Tibial artery (tissue), 4 donors: Measurements from ENCODE around the gene TPSAB1.

Experiments
- DNase-seq, 2 donors: peaks; one replicate each; pipeline ENCODE4 v3.0.0-alpha.2; 2019
- H3K27ac ChIP-seq, 2 donors: fragments of 200-600 bp; sonication (generic) in 1 of 2; 1 replicate in 1 of 2; 2 replicates in 1 of 2; pipeline ENCODE4 v1.5.1; 2018 to 2019; ENCODE audit warnings: mild to moderate bottlenecking in 1 of 2
- H3K27me3 ChIP-seq, 2 donors: fragments of 200-600 bp; sonication (generic) in 1 of 2; one replicate each; pipeline versions ENCODE4 v1.5.1 to v1.6.0; 2016 to 2019
- H3K36me3 ChIP-seq, 3 donors: fragments of 200-600 bp; sonication (generic) in 2 of 3; one replicate each; pipeline ENCODE4 v1.5.1; 2016 to 2019; ENCODE audit warnings: mild to moderate bottlenecking in 2 of 3
- H3K4me1 ChIP-seq, 4 donors: fragments of 200-600 bp; sonication (generic) in 2 of 4; 1 replicate in 3 of 4; 2 replicates in 1 of 4; pipeline ENCODE4 v1.5.1; 2016 to 2019
- H3K4me3 ChIP-seq, 2 donors: fragments of 200-600 bp; sonication (generic) in 1 of 2; 1 replicate in 1 of 2; 2 replicates in 1 of 2; pipeline ENCODE4 v1.5.1; 2018 to 2019; ENCODE audit warnings: mild to moderate bottlenecking in 2 of 2
- H3K9me3 ChIP-seq, 3 donors: fragments of 200-600 bp; sonication (generic) in 1 of 3; one replicate each; pipeline ENCODE4 v1.5.1; 2016 to 2019
- intact Hi-C: fragments of 100-400 bp; cut with DNase I; formaldehyde crosslinking; loops from one replicate; pipeline ENCODE4 v1.15.0; 2023; ENCODE audit warnings: low total_unique reads
- TF ChIP-seq, protein P1 (sequence below), 2 experiments: fragments of 200-600 bp in 1 of 2; fragments of 450-650 bp in 1 of 2; IDR thresholded peaks; one replicate each; pipeline ENCODE4 v1.5.1; 2017 to 2019; ENCODE audit warnings: antibody characterized with exemption in 2 of 2, mild to moderate bottlenecking in 1 of 2, moderate library complexity in 1 of 2

The TPSAB1 gene

DNA sequence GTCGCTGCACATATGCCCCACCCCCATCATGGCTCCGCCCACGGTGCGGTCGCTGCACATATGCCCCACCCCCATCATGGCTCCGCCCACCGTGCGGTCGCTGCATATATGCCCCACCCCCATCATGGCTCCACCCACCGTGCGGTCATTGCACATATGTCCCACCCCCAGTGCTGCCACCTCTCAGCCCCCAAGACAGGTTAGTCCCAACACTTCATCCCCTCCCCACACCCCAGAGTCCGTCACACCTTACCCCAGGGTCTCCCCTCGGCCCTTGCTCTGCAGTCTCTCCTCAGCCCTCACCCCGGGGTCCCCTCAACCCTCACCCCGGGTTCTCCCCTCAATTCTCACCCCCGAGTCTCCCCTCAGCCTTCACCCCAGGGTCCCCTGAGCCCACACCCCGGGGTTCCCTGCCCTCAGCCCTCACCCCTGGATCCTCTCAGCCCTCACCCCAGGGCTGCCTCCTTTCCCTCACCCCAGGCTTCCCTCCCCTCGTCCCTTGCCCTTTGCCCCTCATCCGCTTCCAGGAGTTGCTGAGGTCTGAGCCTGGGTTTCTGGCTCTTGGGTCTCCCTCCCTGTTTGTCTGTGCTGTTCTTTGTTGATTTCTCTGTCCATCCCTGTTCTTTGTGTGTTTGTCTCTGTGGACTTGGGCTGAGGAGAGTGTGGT, 41.0 kb upstream of the TPSAB1 start:
- peaks cover 27 to 55% (median 48%) of the 10 kb centered on the region in 3 donors for H3K36me3 ChIP-seq
- TF ChIP-seq, protein P1, sequence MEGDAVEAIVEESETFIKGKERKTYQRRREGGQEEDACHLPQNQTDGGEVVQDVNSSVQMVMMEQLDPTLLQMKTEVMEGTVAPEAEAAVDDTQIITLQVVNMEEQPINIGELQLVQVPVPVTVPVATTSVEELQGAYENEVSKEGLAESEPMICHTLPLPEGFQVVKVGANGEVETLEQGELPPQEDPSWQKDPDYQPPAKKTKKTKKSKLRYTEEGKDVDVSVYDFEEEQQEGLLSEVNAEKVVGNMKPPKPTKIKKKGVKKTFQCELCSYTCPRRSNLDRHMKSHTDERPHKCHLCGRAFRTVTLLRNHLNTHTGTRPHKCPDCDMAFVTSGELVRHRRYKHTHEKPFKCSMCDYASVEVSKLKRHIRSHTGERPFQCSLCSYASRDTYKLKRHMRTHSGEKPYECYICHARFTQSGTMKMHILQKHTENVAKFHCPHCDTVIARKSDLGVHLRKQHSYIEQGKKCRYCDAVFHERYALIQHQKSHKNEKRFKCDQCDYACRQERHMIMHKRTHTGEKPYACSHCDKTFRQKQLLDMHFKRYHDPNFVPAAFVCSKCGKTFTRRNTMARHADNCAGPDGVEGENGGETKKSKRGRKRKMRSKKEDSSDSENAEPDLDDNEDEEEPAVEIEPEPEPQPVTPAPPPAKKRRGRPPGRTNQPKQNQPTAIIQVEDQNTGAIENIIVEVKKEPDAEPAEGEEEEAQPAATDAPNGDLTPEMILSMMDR (IDR thresholded peaks at IDR 0.05): no peak
- intact Hi-C loops: loop anchor here (5.0 kb wide), 1 partner anchor 142 kb away; no protein-coding TSS in a partner anchor

DNA sequence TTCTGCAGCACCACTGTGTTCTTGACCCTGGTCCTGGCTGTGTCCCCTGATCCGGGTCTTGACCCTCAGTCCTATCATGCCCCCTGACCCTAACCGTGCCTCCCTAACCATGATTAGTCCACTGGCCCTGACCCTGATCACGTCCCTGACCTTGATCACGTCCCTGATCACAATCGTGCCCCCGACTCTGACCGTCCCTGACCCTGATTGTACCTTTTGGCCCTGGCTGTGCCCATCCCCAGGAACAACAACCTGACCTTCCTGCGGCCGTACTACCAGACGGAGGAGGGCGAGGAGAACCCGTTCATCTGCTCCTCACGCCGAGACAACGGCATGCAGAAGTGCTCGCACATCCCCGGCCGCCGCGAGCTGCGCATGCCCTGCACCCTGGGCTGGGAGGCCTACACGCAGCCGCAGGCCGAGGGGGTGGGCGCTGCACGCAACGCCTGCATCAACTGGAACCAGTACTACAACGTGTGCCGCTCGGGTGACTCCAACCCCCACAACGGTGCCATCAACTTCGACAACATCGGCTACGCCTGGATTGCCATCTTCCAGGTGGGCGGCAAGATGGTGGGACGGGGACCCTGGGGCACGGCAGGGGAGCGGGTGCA, 40.4 kb upstream of the TPSAB1 start:
- H3K27ac ChIP-seq: no peak overlapping the region
- TF ChIP-seq, protein P1 (IDR thresholded peaks at IDR 0.05): no peak
- DNase-seq: no peak
- H3K9me3 ChIP-seq: no peaks in the 10 kb centered on the region
- intact Hi-C loops: no loop called here
- H3K4me3 ChIP-seq: no peak overlapping the region
- H3K36me3 ChIP-seq: peaks cover 29 to 57% (median 51%) of the 10 kb centered on the region in 3 donors
- H3K4me1 ChIP-seq: peaks cover 0 to 2% (median 0%) of the 10 kb centered on the region in 4 donors
- no peaks in the 10 kb centered on the region for H3K27me3 ChIP-seq

More for the DNA sequence above, 41.0 kb upstream of the TPSAB1 start:
- Histone ChIP-seq H3K27ac (no peak overlapping the region), H3K4me1 (peaks cover 0 to 8% (median 2%) of the 10 kb centered on the region in 4 donors), H3K27me3 (no peaks in the 10 kb centered on the region), H3K9me3 (no peaks in the 10 kb centered on the region), H3K4me3 (no peak overlapping the region)
- no peak for DNase-seq

DNA sequence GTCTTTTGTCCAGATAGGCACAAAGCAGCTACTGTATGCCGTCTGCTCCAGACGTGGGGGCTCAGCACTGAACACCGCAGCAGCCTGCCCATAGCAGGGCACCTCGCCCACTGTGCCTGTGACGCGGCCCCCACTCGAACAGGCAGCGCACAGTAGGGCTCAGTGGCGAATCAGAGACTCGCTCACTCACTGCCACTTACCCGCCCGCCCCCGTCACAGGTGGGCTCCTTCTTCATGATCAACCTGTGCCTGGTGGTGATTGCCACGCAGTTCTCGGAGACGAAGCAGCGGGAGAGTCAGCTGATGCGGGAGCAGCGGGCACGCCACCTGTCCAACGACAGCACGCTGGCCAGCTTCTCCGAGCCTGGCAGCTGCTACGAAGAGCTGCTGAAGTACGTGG, 39.1 kb upstream of the TPSAB1 start:
- intact Hi-C loops: no loop called here
- Histone ChIP-seq H3K36me3 (peaks cover 42 to 65% (median 64%) of the 10 kb centered on the region in 3 donors), H3K27me3 (no peaks in the 10 kb centered on the region), H3K27ac (no peak overlapping the region), H3K9me3 (no peaks in the 10 kb centered on the region), H3K4me3 (no peak overlapping the region), H3K4me1 (no peaks in the 10 kb centered on the region)
- TF ChIP-seq, protein P1 (IDR thresholded peaks at IDR 0.05): no peak
- DNase-seq: no peak

DNA sequence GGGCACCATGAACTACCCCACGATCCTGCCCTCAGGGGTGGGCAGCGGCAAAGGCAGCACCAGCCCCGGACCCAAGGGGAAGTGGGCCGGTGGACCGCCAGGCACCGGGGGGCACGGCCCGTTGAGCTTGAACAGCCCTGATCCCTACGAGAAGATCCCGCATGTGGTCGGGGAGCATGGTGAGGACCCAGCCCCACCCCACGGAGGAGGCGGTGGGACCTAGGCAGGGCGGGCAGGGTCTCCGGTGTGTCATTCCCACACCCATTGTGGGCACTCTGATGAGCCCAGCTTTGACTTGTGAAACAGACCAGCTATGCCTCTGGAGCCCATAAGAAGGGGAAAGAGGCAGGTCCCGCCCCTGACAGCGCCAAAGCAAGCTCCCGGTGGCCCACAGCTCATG, 38.2 kb upstream of the TPSAB1 start:
- peaks cover 48 to 73% (median 72%) of the 10 kb centered on the region in 3 donors for H3K36me3 ChIP-seq
- no peak overlapping the region for H3K27ac ChIP-seq
- H3K4me1 ChIP-seq: no peaks in the 10 kb centered on the region
- no peak for DNase-seq
- no peaks in the 10 kb centered on the region for H3K9me3 ChIP-seq
- intact Hi-C loops: no loop called here
- no peak overlapping the region for H3K4me3 ChIP-seq
- TF ChIP-seq, protein P1 (IDR thresholded peaks at IDR 0.05): no peak
- no peaks in the 10 kb centered on the region for H3K27me3 ChIP-seq

DNA sequence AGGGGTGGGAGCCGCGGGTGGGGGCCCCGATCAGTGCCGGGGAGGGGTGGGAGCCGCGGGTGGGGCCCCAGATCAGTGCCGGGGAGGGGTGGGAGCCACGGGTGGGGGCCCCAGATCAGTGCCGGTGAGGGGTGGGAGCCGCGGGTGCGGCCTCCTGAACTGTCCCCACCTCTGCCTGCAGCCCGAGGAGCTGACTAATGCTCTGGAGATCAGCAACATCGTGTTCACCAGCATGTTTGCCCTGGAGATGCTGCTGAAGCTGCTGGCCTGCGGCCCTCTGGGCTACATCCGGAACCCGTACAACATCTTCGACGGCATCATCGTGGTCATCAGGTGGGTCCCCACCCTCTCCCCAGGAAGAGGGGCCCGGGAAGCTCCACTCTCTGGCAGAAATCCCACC, 35.6 kb upstream of the TPSAB1 start:
- no peaks in the 10 kb centered on the region for H3K27me3 ChIP-seq
- H3K4me1 ChIP-seq: no peaks in the 10 kb centered on the region
- intact Hi-C loops: no loop called here
- H3K4me3 ChIP-seq: no peak overlapping the region
- H3K27ac ChIP-seq: no peak overlapping the region
- H3K36me3 ChIP-seq: peaks cover 73 to 96% (median 88%) of the 10 kb centered on the region in 3 donors
- no peaks in the 10 kb centered on the region for H3K9me3 ChIP-seq
- TF ChIP-seq, protein P1 (IDR thresholded peaks at IDR 0.05): no peak
- no peak for DNase-seq
